ENCODE data around the gene USP31.
"Not testable (repeated sequence)": the region's sequence is repeated elsewhere in the genome, so short reads cannot be mapped to it uniquely, and the experiment has no call there.

USP31 gene

GRCh38 chr16:23156110-23156509, 6.9 kb upstream of the USP31 start:
- no peaks in the 10 kb centered on the region for H3K4me1 ChIP-seq (ENCODE audit: control insufficient read depth in 1 of 2, insufficient read depth in 2 of 2, low read length in 2 of 2)

GRCh38 chr16:23155445-23156049, 6.3 kb upstream of the USP31 start:
- Histone ChIP-seq H3K4me1 (ENCODE audit: control insufficient read depth in 1 of 2, insufficient read depth in 2 of 2, low read length in 2 of 2) (no peaks in the 10 kb centered on the region), H3K36me3 (ENCODE audit: control insufficient read depth in 1 of 2, insufficient read depth in 2 of 2, low read length in 2 of 2) (no peaks in the 10 kb centered on the region), H3K9me3 (ENCODE audit: control insufficient read depth in 1 of 2, low read length in 2 of 2) (no peaks in the 10 kb centered on the region), H3K27me3 (ENCODE audit: low read depth, low read length) (no peaks in the 10 kb centered on the region), H3K27ac (ENCODE audit: low read length) (no peak overlapping the region), H3K4me3 (ENCODE audit: low read depth in 1 of 2, low read length in 2 of 2) (no peak overlapping the region)

More at GRCh38 chr16:23156110-23156509, 6.9 kb upstream of the USP31 start:
- no peaks in the 10 kb centered on the region for H3K27me3 ChIP-seq (ENCODE audit: low read depth, low read length)
- no peak overlapping the region for H3K4me3 ChIP-seq (ENCODE audit: low read depth in 1 of 2, low read length in 2 of 2)
- H3K9me3 ChIP-seq (ENCODE audit: control insufficient read depth in 1 of 2, low read length in 2 of 2): no peaks in the 10 kb centered on the region
- no peak overlapping the region for H3K27ac ChIP-seq (ENCODE audit: low read length)
- no peaks in the 10 kb centered on the region for H3K36me3 ChIP-seq (ENCODE audit: control insufficient read depth in 1 of 2, insufficient read depth in 2 of 2, low read length in 2 of 2)

GRCh38 chr16:23152386-23153178, 3.3 kb upstream of the USP31 start:
- H3K36me3 ChIP-seq (ENCODE audit: control insufficient read depth in 1 of 2, insufficient read depth in 2 of 2, low read length in 2 of 2): no peaks in the 10 kb centered on the region
- H3K27me3 ChIP-seq (ENCODE audit: low read depth, low read length): no peaks in the 10 kb centered on the region
- H3K27ac ChIP-seq (ENCODE audit: low read length): no peak overlapping the region
- no peak overlapping the region for H3K4me3 ChIP-seq (ENCODE audit: low read depth in 1 of 2, low read length in 2 of 2)
- peaks cover 0 to 12% of the 10 kb centered on the region in 2 donors for H3K4me1 ChIP-seq (ENCODE audit: control insufficient read depth in 1 of 2, insufficient read depth in 2 of 2, low read length in 2 of 2)
- H3K9me3 ChIP-seq (ENCODE audit: control insufficient read depth in 1 of 2, low read length in 2 of 2): no peaks in the 10 kb centered on the region

GRCh38 chr16:23149993-23150364, 727 bp upstream of the USP31 start:
- H3K4me3 ChIP-seq (ENCODE audit: low read depth in 1 of 2, low read length in 2 of 2): peak overlapping the region; percentile 81 to 85
- H3K4me1 ChIP-seq (ENCODE audit: control insufficient read depth in 1 of 2, insufficient read depth in 2 of 2, low read length in 2 of 2): peaks cover 0 to 21% of the 10 kb centered on the region in 2 donors
- H3K36me3 ChIP-seq (ENCODE audit: control insufficient read depth in 1 of 2, insufficient read depth in 2 of 2, low read length in 2 of 2): no peaks in the 10 kb centered on the region
- H3K9me3 ChIP-seq (ENCODE audit: control insufficient read depth in 1 of 2, low read length in 2 of 2): no peaks in the 10 kb centered on the region
- no peak overlapping the region for H3K27ac ChIP-seq (ENCODE audit: low read length)
- no peaks in the 10 kb centered on the region for H3K27me3 ChIP-seq (ENCODE audit: low read depth, low read length)

GRCh38 chr16:23148513-23149266, 562 bp downstream of the USP31 start:
- Histone ChIP-seq H3K4me1 (ENCODE audit: control insufficient read depth in 1 of 2, insufficient read depth in 2 of 2, low read length in 2 of 2) (peaks cover 0 to 26% of the 10 kb centered on the region in 2 donors), H3K36me3 (ENCODE audit: control insufficient read depth in 1 of 2, insufficient read depth in 2 of 2, low read length in 2 of 2) (no peaks in the 10 kb centered on the region), H3K9me3 (ENCODE audit: control insufficient read depth in 1 of 2, low read length in 2 of 2) (no peaks in the 10 kb centered on the region), H3K27ac (ENCODE audit: low read length) (no peak overlapping the region), H3K27me3 (ENCODE audit: low read depth, low read length) (no peaks in the 10 kb centered on the region), H3K4me3 (ENCODE audit: low read depth in 1 of 2, low read length in 2 of 2) (peak overlapping the region; percentile 47 to 76)

- H3K9me3 ChIP-seq (ENCODE audit: control insufficient read depth in 1 of 2, low read length in 2 of 2): no peaks in the 10 kb centered on the region
- no peak overlapping the region for H3K27ac ChIP-seq (ENCODE audit: low read length)
- H3K27me3 ChIP-seq (ENCODE audit: low read depth, low read length): no peaks in the 10 kb centered on the region
- H3K36me3 ChIP-seq (ENCODE audit: control insufficient read depth in 1 of 2, insufficient read depth in 2 of 2, low read length in 2 of 2): no peaks in the 10 kb centered on the region
- peak overlapping the region; percentile 47 to 76 for H3K4me3 ChIP-seq (ENCODE audit: low read depth in 1 of 2, low read length in 2 of 2)
- H3K4me1 ChIP-seq (ENCODE audit: control insufficient read depth in 1 of 2, insufficient read depth in 2 of 2, low read length in 2 of 2): peaks cover 0 to 32% of the 10 kb centered on the region in 2 donors
Measured at GRCh38 chr16:23148166-23148512, 1.1 kb downstream of the USP31 start.

- Histone ChIP-seq H3K27me3 (ENCODE audit: low read depth, low read length) (no peaks in the 10 kb centered on the region), H3K36me3 (ENCODE audit: control insufficient read depth in 1 of 2, insufficient read depth in 2 of 2, low read length in 2 of 2) (no peaks in the 10 kb centered on the region), H3K9me3 (ENCODE audit: control insufficient read depth in 1 of 2, low read length in 2 of 2) (no peaks in the 10 kb centered on the region), H3K27ac (ENCODE audit: low read length) (no peak overlapping the region), H3K4me3 (ENCODE audit: low read depth in 1 of 2, low read length in 2 of 2) (peak overlapping the region; percentile 47 to 76), H3K4me1 (ENCODE audit: control insufficient read depth in 1 of 2, insufficient read depth in 2 of 2, low read length in 2 of 2) (peaks cover 0 to 36% of the 10 kb centered on the region in 2 donors)
Measured at GRCh38 chr16:23147666-23148065, 1.6 kb downstream of the USP31 start.

- Histone ChIP-seq H3K9me3 (ENCODE audit: control insufficient read depth in 1 of 2, low read length in 2 of 2) (no peaks in the 10 kb centered on the region), H3K4me1 (ENCODE audit: control insufficient read depth in 1 of 2, insufficient read depth in 2 of 2, low read length in 2 of 2) (peaks cover 0 to 41% of the 10 kb centered on the region in 2 donors), H3K36me3 (ENCODE audit: control insufficient read depth in 1 of 2, insufficient read depth in 2 of 2, low read length in 2 of 2) (no peaks in the 10 kb centered on the region), H3K4me3 (ENCODE audit: low read depth in 1 of 2, low read length in 2 of 2) (peak overlapping the region in 1 of 2 donors; percentile 76), H3K27ac (ENCODE audit: low read length) (no peak overlapping the region), H3K27me3 (ENCODE audit: low read depth, low read length) (no peaks in the 10 kb centered on the region)
Measured at GRCh38 chr16:23146877-23147601, 2.2 kb downstream of the USP31 start.

- H3K27me3 ChIP-seq (ENCODE audit: low read depth, low read length): no peaks in the 10 kb centered on the region
- no peak overlapping the region for H3K27ac ChIP-seq (ENCODE audit: low read length)
- no peak overlapping the region for H3K4me3 ChIP-seq (ENCODE audit: low read depth in 1 of 2, low read length in 2 of 2)
- H3K36me3 ChIP-seq (ENCODE audit: control insufficient read depth in 1 of 2, insufficient read depth in 2 of 2, low read length in 2 of 2): no peaks in the 10 kb centered on the region
- peaks cover 0 to 50% of the 10 kb centered on the region in 2 donors for H3K4me1 ChIP-seq (ENCODE audit: control insufficient read depth in 1 of 2, insufficient read depth in 2 of 2, low read length in 2 of 2)
- no peaks in the 10 kb centered on the region for H3K9me3 ChIP-seq (ENCODE audit: control insufficient read depth in 1 of 2, low read length in 2 of 2)
Measured at GRCh38 chr16:23145608-23146007, 3.6 kb downstream of the USP31 start.

GRCh38 chr16:23145186-23145585, 4.1 kb downstream of the USP31 start:
- no peaks in the 10 kb centered on the region for H3K27me3 ChIP-seq (ENCODE audit: low read depth, low read length)
- no peaks in the 10 kb centered on the region for H3K36me3 ChIP-seq (ENCODE audit: control insufficient read depth in 1 of 2, insufficient read depth in 2 of 2, low read length in 2 of 2)
- H3K4me1 ChIP-seq (ENCODE audit: control insufficient read depth in 1 of 2, insufficient read depth in 2 of 2, low read length in 2 of 2): peaks cover 0 to 50% of the 10 kb centered on the region in 2 donors
- H3K27ac ChIP-seq (ENCODE audit: low read length): no peak overlapping the region
- no peak overlapping the region for H3K4me3 ChIP-seq (ENCODE audit: low read depth in 1 of 2, low read length in 2 of 2)
- no peaks in the 10 kb centered on the region for H3K9me3 ChIP-seq (ENCODE audit: control insufficient read depth in 1 of 2, low read length in 2 of 2)

- not testable (repeated sequence) for H3K9me3 ChIP-seq (ENCODE audit: control insufficient read depth in 1 of 2, low read length in 2 of 2); H3K27ac ChIP-seq (ENCODE audit: low read length); H3K36me3 ChIP-seq (ENCODE audit: control insufficient read depth in 1 of 2, insufficient read depth in 2 of 2, low read length in 2 of 2); H3K4me3 ChIP-seq (ENCODE audit: low read depth in 1 of 2, low read length in 2 of 2); H3K27me3 ChIP-seq (ENCODE audit: low read depth, low read length)
- peaks cover 0 to 46% of the 10 kb centered on the region in 2 donors for H3K4me1 ChIP-seq (ENCODE audit: control insufficient read depth in 1 of 2, insufficient read depth in 2 of 2, low read length in 2 of 2)
Measured at GRCh38 chr16:23144393-23144792, 4.9 kb downstream of the USP31 start.

Measured in muscle layer of duodenum (tissue), 2 donors.